Measurements from ENCODE around the gene CRADD. TPM values are rescaled to one million over a fixed set of nuclear protein-coding genes. Genes with fewer than 3 reads are reported as not detected.
A peak's percentile ranks its signal among the peaks of the same experiment; 100 is the strongest.

The CRADD gene
- total and polyA plus RNA-seq, 2 of the 4 experiments (the other 2 are of a cell fraction) = 11.1 to 14.0 TPM

DNA sequence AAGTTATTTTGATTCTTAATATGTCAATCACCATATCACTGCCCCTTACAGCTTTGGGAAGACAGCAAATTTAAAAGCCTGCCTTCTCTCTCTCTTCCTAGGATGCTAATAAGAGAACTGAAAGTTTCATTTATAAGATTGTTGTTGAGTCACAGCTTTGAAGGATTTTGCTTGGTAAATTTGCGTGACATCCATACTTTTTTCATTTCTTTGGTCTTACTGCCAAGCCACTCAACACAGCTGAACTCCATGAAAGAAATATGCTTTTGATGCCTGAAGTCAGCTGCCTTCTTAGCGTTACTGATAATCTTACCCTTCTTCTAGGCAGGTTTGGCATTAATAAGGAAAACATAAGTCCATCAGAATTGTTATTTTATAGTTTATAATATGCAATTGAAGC is 155.0 kb downstream of the CRADD start:
- no CpG with 5 or more reads among the region's 2 CpGs for WGBS, 2 experiments (ENCODE audit: extremely low coverage in 2 of 2, insufficient read length in 1 of 2)
- no peak overlapping the region for H4K91ac ChIP-seq (ENCODE audit: insufficient read depth, low read depth, low read length)
- no peak overlapping the region for H2BK15ac ChIP-seq (ENCODE audit: low read depth, low read length)
- peaks cover 2% of the 10 kb centered on the region; the same call in 1 of the 2 replicates for H3K4me1 ChIP-seq (ENCODE audit: control insufficient read depth, insufficient read depth, low read length)
- no peaks in the 10 kb centered on the region for H3K36me3 ChIP-seq (ENCODE audit: control insufficient read depth, insufficient read depth, low read length)
- intact Hi-C loops (cut with micrococcal nuclease) = no loop called here
- no peak overlapping the region for H3K27ac ChIP-seq (ENCODE audit: insufficient read depth, low read length)
- H3K56ac ChIP-seq (ENCODE audit: extremely low read depth, insufficient read depth, low read length) = no peak overlapping the region
- ATAC-seq (ENCODE audit: low read depth) (no peak; the same call in 1 of the 2 replicates), DNase-seq (peak; percentile 66)
- peak overlapping the region; percentile 66; the same call in 1 of the 2 replicates for H2BK20ac ChIP-seq (ENCODE audit: low read depth, low read length)
- in situ Hi-C loops (cut with MboI; ENCODE audit: low sequenced_read_pairs) = no loop called here
- no peak overlapping the region; the same call in 1 of the 2 replicates for H3K23ac ChIP-seq (ENCODE audit: low read depth, low read length)
- no peaks in the 10 kb centered on the region for H4K20me1 ChIP-seq (ENCODE audit: insufficient read depth, low read length)
- no peak overlapping the region for H2AFZ ChIP-seq (replicated peaks; ENCODE audit: low read length, poor library complexity)
- H4K8ac ChIP-seq (ENCODE audit: low read depth in 2 of 2, low read length in 2 of 2) = no peak overlapping the region
- H3K4ac ChIP-seq (ENCODE audit: low read depth, low read length) = no peak overlapping the region
- peak overlapping the region; percentile 48; the same call in 1 of the 2 replicates for H3K4me2 ChIP-seq (ENCODE audit: low read depth, low read length)
- H2AK5ac ChIP-seq (ENCODE audit: low read depth, low read length) = no peak overlapping the region
- no peak overlapping the region for H4K5ac ChIP-seq (ENCODE audit: low read depth, low read length)
- H3K18ac ChIP-seq (ENCODE audit: low read depth, low read length) = peak overlapping the region; percentile 45; the same call in 1 of the 2 replicates
- H2BK5ac ChIP-seq (ENCODE audit: low read depth, low read length, poor library complexity, severe bottlenecking) = no peak overlapping the region
- H3K27me3 ChIP-seq (ENCODE audit: control insufficient read depth, insufficient read depth, low read length) = no peaks in the 10 kb centered on the region
- dilution Hi-C loops (cut with HindIII; ENCODE audit: low sequenced_read_pairs, unreplicated experiment) = no loop called here
- H3K9ac ChIP-seq (ENCODE audit: low read depth, low read length) = no peak overlapping the region; the same call in 1 of the 2 replicates
- H3K9me3 ChIP-seq (ENCODE audit: control insufficient read depth, insufficient read depth, low read length) = no peaks in the 10 kb centered on the region
- ChIA-PET CTCF (no interaction called here), POLR2A (ENCODE audit: unreplicated experiment) (no interaction called here)
- H3K79me1 ChIP-seq (ENCODE audit: low read depth in 1 of 2, low read length in 2 of 2) = peaks cover 0 to 8% of the 10 kb centered on the region in 2 experiments; a peak in 1 of 4 replicates
- no peak overlapping the region for H2AK9ac ChIP-seq (replicated peaks; ENCODE audit: low read depth, low read length, poor library complexity)
- H3K9me1 ChIP-seq (ENCODE audit: insufficient read depth, low read length) = peaks cover 14% of the 10 kb centered on the region
- no peak overlapping the region for H3K4me3 ChIP-seq (ENCODE audit: insufficient read depth, low read depth, low read length)
- H2BK120ac ChIP-seq (ENCODE audit: low read depth, low read length) = no peak overlapping the region; the same call in 1 of the 2 replicates
- no TSS peak for BruUV-seq (replicated peaks)
- 0 out of 2 replicates have a peak overlapping the region, but pooled peaks have one; percentile 90 for H3K14ac ChIP-seq (replicated peaks; ENCODE audit: low read depth, low read length)
- no peak for TF ChIP-seq BHLHE40 (IDR thresholded peaks at IDR 0.05; ENCODE audit: low read depth, low read length)
- no peak for TF ChIP-seq MAFK (IDR thresholded peaks at IDR 0.05; ENCODE audit: low read depth, low read length)
- TF ChIP-seq CHD1 (IDR thresholded peaks at IDR 0.05; ENCODE audit: low read depth, low read length) = no peak
- TF ChIP-seq CEBPB (IDR thresholded peaks at IDR 0.05; ENCODE audit: low read depth, low read length) = no peak
- TF ChIP-seq, protein P1, sequence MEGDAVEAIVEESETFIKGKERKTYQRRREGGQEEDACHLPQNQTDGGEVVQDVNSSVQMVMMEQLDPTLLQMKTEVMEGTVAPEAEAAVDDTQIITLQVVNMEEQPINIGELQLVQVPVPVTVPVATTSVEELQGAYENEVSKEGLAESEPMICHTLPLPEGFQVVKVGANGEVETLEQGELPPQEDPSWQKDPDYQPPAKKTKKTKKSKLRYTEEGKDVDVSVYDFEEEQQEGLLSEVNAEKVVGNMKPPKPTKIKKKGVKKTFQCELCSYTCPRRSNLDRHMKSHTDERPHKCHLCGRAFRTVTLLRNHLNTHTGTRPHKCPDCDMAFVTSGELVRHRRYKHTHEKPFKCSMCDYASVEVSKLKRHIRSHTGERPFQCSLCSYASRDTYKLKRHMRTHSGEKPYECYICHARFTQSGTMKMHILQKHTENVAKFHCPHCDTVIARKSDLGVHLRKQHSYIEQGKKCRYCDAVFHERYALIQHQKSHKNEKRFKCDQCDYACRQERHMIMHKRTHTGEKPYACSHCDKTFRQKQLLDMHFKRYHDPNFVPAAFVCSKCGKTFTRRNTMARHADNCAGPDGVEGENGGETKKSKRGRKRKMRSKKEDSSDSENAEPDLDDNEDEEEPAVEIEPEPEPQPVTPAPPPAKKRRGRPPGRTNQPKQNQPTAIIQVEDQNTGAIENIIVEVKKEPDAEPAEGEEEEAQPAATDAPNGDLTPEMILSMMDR (conservative IDR thresholded peaks at IDR 0.05; ENCODE audit: low read depth, low read length) = no peak
- TF ChIP-seq, protein P2, sequence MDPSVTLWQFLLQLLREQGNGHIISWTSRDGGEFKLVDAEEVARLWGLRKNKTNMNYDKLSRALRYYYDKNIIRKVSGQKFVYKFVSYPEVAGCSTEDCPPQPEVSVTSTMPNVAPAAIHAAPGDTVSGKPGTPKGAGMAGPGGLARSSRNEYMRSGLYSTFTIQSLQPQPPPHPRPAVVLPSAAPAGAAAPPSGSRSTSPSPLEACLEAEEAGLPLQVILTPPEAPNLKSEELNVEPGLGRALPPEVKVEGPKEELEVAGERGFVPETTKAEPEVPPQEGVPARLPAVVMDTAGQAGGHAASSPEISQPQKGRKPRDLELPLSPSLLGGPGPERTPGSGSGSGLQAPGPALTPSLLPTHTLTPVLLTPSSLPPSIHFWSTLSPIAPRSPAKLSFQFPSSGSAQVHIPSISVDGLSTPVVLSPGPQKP (IDR thresholded peaks at IDR 0.05; ENCODE audit: borderline replicate concordance, low read depth, low read length) = no peak
- TF ChIP-seq SMC3 (IDR thresholded peaks at IDR 0.05; ENCODE audit: low read depth, low read length) = no peak
- no peak for TF ChIP-seq RFX5 (IDR thresholded peaks at IDR 0.05; ENCODE audit: low read depth, low read length)
- TF ChIP-seq RAD21 (IDR thresholded peaks at IDR 0.05; ENCODE audit: low read length) = no peak
- TF ChIP-seq RCOR1 (IDR thresholded peaks at IDR 0.05; ENCODE audit: insufficient replicate concordance, low read length) = no peak
- TF ChIP-seq MXI1 (IDR thresholded peaks at IDR 0.05; ENCODE audit: borderline replicate concordance, low read depth, low read length) = no peak
- TF ChIP-seq FOS (IDR thresholded peaks at IDR 0.05; ENCODE audit: low read depth, low read length) = no peak
- TF ChIP-seq, protein P3, sequence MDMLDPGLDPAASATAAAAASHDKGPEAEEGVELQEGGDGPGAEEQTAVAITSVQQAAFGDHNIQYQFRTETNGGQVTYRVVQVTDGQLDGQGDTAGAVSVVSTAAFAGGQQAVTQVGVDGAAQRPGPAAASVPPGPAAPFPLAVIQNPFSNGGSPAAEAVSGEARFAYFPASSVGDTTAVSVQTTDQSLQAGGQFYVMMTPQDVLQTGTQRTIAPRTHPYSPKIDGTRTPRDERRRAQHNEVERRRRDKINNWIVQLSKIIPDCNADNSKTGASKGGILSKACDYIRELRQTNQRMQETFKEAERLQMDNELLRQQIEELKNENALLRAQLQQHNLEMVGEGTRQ (IDR thresholded peaks at IDR 0.05; ENCODE audit: low read depth, low read length) = no peak
- no peak for TF ChIP-seq MAZ (IDR thresholded peaks at IDR 0.05; ENCODE audit: borderline replicate concordance, low read depth, low read length)
- no peak for TF ChIP-seq POLR2A (IDR thresholded peaks at IDR 0.05; ENCODE audit: low read depth, low read length)
- TF ChIP-seq NFE2L2 (IDR thresholded peaks at IDR 0.05; ENCODE audit: low read depth, low read length) = no peak

All from IMR-90 (cell line).